Suppressor macrophage (primary cell): ENCODE data around the gene SNX10.
"Not testable (repeated sequence)": the region's sequence is repeated elsewhere in the genome, so short reads cannot be mapped to it uniquely, and the experiment has no call there.

Experiments used
- DNase-seq, 4 experiments: peaks; one replicate each; pipeline ENCODE4 v3.0.0-alpha.2; 2020 to 2022
- total RNA-seq, 17 experiments: gene quantifications; one replicate each; lab custom pipeline; 2026; ENCODE audit warnings: mixed read lengths in 6 of 17, inconsistent platforms in 3 of 17; lab: John Stamatoyannopoulos, UW

SNX10 gene, protein sequence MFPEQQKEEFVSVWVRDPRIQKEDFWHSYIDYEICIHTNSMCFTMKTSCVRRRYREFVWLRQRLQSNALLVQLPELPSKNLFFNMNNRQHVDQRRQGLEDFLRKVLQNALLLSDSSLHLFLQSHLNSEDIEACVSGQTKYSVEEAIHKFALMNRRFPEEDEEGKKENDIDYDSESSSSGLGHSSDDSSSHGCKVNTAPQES
- total RNA-seq, result 98.8 to 429 (median 228) reads per million in 17 experiments

DNA sequence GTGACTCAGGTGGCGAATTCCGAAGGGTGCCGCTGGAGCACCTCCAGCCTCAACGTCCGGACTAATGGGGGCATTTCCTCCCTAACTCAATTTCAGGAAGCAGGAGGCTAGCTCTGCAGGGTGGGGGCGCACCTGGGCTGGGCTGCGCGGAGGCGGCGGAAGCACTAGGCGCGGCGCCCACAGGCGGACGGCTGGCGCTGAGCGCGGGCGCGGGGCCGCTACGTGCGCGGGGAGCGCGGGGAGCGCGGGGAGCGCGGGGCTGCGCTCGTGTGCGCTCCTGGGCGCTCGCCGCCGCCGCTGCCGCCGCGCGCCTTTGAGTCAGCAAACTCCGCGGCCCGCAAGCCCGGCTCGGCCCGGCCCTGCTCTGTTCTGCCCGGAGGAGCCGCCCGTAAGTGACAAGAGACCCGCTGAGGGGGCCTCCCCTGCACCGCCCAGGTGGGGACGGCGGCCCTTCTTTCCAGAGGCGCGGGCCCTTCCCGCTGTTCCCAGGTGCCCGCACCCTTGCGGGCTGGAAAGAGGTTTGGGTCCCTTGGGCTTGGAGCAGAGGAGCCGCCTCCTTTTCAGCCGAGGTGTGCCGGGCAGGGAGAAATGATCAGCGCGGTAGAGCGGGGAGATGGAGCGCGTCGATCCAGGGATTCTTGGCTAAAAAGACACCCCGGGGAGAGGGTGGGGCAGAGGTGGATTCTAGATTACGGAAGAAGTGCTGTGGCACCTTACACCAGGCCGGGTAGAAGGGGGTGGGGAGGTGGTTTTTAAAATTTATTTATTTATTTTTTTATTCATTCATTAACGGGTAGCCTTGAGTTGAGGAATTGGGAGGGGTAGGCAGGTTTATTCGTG, at the start of gene SNX10:
Gene SNX10, plus strand, starts transcription at position 164 of the 840 bp plus-strand sequence. CDS start 54,581 bp downstream, outside the sequence.
- peak; percentile 63 to 86 (median 72) for DNase-seq

DNA sequence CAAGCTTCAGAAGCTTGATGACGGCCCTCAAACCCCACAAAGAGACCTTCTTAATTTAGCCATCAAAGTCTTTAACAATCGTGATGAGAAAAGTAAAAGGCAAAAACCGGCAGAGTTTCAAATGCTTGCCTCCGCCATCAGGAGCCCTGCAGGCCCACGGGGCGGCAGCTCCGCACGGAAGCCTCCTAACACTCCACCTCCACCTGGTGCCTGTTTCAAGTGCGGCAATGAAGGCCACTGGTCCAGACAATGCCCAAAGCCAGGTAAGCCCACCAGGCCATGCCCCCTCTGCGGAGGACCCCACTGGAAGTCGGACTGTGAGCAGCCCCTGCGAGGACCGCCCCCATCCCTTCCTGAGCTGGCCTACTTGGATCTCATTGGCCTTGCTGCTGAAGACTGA, 46.5 kb upstream of the SNX10 start:
- no peak for DNase-seq

DNA sequence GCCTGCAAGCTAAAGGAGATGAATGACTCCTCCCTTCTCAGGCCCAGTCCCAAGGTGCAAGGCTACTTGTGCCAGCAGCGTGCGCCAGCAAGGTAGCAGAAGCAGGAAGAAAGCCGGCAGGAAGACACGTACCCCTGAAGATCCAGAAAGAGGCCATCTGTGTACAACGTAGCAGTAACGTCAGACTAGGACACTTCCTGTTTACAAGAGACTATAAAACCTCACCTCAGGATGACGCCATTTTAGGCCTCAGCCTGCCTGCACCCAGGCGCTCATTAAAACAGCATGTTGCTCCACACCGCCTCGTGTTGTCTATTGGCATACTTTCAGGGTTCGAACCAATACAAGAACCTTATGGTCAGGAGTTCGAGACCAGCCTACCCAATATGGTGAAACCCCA, 41.4 kb upstream of the SNX10 start:
- no peak for DNase-seq

DNA sequence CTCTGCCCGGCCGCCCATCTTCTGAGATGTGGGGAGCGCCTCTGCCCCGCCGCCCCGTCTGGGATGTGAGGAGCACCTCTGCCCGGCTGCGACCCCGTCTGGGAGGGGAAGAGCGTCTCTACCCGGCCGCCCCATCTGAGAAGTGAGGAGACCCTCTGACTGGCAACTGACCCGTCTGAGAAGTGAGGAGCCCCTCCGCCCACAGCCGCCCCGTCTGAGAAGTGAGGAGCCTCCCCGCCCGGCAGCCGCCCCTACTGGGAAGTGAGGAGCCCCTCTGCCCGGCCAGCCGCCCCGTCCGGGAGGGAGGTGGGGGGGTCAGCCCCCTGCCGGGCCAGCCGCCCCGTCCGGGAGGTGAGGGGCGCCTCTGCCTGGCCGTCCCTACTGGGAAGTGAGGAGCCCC, 29.8 kb upstream of the SNX10 start:
- not testable (repeated sequence) for DNase-seq

DNA sequence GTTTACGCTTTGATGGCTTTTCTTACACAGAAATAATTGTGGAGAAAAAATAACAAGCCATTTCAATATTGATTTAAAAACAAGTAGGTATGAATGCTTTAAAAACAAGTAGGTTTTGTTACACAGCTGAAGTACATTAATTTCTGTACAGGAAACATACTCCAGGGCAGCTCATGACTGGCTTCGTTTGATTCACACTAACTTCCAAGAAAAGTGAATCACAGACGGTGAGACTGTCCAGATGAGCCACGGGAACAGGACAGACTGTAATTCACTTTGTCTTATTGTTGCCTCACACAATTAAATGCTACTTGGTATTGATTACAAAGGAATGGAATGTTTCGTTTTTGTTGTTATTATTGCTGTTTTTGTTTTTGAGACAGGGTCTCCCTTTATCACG, 26.6 kb upstream of the SNX10 start:
- DNase-seq, result no peak

DNA sequence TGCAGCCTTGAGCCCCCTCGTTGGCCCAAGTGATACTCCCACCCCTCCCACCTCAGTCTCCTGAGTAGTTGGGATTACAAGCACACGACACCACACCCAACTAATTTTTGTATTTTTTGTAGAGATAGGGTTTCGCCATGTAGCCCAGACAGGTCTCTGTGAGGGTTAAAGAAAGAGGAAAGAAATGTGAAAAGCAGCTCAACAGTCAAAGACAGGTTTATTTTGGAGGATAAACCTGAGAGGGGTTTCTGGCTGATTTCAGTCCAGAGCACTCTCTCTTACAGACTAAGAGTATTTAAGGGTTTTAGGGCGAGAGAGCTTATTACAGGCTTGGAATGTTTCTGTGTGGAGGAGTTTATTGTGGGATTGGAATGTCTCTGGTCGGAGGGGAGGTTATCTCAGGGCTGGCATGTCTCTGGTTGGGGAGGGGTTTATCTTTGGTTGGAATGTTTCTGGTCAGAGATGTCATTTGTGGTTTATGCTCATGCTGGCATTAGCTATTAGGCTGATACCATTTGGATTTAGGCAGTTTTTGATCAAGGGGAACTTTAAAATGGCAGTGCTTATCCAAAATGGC, 26.1 kb upstream of the SNX10 start:
- no peak for DNase-seq

DNA sequence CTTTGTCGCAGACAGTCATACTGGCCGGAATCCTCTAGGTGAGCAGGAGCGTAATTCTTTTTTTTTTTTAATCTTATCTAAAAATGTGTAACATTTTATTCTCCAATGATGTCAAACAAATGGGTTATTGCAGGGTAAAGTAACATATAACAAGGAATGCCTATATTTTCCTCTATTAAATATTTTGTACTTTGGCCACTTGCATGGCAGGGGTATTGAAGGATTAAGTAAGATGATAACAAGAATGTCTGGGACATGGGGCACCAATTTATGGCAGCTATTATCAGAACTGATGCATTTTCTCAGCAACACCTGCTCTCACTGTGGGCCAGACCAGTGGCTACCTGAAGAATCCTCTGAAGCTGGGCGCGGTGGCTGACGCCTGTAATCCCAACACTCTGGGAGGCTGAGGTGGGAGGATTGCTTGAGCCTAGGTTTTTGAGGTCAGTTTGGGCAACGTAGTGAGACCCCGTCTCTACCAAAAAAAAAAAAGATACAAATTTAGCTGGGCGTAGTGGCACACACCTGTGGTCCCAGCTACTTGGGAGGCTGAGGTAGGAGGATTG, 24.0 kb upstream of the SNX10 start:
- DNase-seq, result no peak

DNA sequence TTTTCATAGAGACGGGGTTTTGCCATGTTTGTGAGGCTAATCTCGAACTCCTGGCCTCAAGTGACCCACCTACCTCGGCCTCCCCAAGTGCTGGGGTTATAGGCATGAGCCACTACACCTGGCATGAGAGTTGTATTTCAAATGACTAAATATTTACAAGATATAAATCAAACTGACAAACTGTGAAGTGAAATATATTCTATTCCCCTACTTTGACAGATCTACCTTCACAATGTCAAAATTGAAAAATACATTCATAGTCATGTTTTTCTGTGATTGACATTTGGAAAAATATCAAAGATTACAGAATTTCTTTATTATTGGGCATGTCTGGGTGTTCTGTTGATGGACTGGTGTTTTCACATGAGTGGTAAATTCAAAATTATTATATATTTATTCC, 16.4 kb upstream of the SNX10 start:
- DNase-seq, result no peak

DNA sequence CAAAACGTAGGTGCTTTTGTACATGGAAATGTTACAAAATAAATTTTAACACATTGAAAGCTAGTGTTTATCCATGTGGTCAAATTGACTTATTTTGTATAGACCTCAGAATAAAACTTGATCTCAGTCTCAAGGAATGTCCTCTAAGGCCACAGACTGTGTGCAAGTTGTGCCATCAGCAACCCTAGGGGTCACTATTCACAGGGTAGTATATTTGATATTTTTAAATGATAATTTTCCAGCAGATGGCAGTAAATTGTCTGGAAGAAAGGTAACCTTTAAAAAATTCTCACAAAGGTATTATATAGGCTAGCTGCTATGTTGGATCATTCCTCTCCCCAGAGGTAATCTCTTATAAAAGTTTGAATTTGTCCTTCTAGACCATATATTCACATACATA, 12.9 kb upstream of the SNX10 start:
- peak; percentile 28 to 78 (median 66) for DNase-seq

DNA sequence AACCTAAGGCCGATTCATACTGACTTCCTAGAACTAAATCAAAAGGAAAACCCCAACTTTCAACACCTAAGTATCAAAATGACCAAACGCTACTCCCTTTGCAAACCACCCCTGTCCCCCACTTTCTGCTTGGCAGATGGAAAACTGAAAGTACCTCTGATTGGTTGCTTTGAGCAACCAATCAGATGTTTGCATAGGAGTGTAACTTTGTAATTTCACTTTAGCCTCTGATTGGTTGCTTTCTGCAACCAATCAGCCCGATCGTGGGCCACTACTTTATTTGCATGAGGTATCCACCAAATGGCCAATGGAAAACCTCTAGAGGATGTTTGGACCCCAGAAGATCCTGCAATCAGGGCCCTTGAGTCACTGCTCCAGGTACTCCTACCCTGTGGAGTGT, 12.3 kb upstream of the SNX10 start:
- DNase-seq, result peak; percentile 9 to 46 (median 16)

DNA sequence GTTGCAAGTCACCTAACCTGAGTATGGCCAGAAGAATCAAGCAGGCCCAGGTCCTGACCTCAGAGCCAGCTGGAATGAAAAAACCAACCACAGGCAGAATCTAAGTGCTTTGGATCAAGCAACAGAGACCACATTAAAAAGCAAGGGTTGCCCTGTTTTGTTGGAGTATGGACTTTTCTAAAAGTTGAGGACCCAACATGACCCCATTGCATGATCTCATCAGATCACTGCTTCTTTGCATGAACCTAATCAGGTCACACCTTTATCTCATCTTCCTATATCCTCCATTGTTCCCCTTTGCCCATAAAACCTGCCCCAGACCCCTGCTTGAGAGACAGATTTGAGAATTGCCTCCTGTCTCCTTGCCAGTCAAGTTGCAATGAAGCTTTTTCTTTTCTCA, 11.6 kb upstream of the SNX10 start:
- no peak for DNase-seq

DNA sequence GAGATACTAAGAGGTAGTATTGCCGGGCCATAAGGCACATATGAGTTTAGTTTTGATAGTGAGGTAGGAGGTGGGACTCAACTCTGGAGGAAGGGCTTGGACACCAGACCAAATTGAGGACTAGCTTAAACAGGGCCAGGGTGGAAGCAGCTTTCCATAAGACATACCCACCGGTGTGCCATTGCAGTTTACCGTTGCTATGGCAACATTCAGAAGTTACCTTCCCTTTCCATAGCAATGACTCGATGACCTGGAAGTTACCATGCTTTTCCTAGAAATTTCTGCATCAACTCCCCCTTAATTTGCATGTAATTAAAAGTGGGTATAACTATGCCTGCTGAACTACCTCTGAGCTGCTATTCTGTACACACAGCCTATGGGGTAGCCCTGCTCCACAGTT, 10.9 kb upstream of the SNX10 start:
- no peak for DNase-seq

DNA sequence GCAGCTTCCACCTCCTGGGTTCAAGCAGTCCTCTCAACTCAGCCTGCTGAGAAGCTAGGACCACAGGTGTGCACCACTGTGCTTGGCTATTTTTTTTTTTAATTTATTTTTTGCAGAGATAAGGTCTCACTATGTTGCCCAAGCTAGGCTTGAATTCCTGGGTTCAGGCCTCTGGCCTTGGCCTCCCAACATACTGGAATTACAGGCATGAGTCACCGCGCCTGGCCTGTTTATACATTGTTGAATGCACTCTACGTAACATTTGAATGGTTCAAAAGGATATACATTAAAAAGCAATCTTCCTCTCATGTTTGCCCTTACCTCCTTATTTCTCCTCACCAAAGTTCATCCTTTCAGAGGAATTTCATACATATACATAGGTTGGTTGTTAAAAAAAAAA, 7.2 kb upstream of the SNX10 start:
- no peak for DNase-seq

DNA sequence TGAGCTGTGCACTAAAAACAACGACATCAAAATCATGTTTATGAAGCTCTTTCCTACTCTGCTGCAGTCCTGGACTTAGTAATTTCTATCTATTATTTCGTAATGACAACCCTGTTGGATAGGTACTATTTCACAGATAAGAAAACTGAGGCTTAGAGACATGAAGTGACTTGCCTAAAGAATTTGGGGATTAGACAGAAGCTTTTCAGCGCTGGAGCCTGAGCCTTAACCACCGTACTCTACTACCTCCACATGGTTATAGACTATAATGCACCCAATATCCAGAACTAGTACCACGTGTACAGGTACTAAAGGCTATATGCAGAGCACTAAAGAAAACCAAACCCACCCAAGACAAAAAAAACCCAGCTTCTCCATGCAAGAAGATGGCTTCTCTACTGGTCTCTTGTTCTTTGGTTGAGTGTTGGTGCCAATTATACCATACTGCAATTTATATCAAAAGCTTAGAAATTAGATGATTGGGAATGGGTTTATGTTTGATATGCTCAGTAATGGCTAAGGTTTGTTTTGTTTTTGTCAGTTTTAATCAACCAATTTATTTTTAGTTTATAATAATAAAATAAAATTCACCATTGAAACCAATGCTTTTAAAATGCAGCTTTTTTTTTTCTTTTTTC, 6.5 kb upstream of the SNX10 start:
- DNase-seq, result no peak

DNA sequence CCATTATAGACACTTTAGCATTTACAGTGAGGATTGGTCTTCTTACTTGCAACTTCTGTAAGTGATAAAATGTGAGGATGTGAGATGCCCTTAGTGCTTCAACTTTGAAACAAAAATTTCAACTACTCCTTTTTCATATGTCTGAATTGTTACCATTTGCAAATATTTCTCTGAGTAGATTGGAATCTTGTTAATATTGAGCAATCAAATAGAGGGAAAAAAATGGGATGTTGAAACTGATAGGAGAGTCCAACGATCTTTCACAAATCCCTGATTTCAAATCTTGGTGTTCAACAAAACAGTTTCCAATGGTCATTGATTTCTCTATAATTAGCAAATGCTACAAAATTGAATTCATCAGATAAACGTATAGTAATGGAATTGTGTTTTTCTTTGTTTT, 5.5 kb upstream of the SNX10 start:
- DNase-seq, result no peak

DNA sequence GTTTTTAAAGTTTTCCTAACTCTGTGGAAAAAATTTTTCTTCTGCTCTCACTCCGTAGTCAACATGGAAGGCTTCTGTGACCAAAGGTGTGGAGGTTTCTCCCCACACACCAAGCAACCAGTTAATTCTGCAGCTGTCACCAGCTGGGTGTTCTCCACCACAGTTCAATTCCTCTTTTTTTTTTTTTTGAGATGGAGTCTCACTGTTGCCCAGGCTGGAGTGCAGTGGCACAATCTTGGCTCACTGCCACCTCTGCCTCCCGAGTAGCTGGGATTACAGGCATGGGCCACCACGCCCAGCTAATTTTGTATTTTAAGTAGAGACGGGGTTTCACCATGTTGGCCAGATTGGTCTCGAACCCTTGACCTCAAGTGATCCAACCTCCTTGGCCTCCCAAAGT, 3.5 kb upstream of the SNX10 start:
- peak in 3 of 4 experiments; percentile 43 to 53 (median 44) for DNase-seq

DNA sequence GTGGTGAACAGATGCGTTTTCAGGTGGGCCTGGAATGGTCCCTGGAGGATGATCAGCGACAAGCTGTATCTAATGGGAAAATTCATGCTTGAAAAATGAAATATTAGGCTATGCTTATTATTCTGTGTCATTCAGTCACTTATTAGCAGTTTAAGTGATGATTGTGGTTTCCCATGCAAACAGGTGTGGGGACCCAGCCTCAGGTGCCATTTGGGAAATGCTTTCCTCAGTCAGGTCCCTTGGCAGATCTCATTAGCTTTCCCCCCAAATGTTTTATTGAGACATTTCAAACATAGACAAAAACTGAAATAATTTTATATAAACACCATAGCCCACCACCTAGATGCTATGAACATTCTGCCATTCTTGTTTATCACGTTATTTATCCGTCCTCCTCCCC, 411 bp upstream of the SNX10 start:
- no peak for DNase-seq

DNA sequence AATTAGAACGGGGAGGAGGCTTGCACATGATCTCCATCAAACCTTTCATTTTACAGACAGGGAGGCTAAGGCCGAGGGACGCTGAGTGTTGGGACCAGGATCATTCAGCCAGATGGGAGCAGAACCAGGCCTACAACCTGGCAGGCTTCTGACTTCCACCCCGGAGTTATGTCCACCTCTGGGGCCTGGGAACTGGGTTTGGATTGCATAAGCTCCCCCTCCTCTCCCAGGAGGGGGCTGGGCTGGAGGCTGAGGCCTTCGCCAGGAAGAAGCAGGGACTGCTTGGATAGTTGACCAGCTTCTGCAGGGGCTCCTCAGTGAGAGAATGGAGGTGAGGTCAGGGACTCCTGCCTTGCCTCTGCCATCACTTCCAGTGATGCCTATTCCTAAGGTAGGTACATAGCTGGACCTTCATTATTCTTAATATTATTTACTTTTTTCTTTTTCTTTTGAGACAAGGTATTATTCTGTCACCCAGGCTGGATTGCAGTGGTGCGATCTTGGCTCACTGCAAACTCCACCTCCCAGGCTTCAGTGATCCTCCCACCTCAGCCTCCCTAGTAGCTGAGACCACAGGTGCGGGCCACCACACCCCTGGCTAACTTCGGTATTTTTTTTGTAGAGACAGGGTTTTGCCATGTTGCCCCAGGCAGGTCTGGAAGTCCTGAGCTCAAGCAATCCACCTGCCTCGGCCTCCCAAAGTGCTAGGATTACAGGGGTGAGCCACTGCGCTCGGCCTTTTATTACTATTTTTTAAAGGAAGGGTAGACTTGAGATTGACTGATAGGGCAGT, 1.3 kb downstream of the SNX10 start:
- peak in 2 of 4 experiments; percentile 11 to 43 for DNase-seq

DNA sequence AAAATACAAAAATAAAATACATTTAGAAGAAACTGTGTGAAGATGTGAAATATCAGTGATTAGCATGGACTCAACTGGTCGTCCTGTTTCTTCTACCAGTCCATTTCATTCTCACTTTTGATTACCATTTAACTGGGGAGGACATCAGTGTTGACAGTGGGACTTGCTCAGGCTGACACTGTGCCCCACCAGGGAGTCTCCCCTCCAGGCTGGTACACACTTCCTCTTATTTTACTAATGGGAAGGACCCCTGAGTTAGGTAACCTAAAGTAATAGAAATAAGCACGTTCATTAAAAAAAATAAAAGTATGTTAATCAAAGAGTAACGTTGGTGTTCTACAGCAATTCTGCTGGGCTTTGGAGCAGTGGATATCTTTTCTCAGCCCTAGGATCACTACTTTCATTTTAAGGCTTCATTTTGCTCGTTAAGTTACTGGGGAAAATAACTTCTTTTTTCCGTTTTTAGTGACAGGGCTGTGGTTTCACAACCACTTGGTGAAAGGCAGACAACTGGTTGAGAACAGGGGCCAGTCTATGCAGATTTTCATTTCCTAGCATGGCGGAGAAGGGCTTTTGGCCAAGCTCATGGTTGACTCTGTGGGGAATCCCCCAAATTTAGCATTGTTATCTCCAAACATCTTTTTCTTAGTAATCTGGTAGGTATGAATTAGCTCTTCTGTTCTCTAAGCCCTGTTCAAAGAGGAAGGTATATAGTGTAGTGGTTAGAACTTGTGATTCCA, 2.1 kb downstream of the SNX10 start:
- peak; percentile 51 to 79 (median 72) for DNase-seq

DNA sequence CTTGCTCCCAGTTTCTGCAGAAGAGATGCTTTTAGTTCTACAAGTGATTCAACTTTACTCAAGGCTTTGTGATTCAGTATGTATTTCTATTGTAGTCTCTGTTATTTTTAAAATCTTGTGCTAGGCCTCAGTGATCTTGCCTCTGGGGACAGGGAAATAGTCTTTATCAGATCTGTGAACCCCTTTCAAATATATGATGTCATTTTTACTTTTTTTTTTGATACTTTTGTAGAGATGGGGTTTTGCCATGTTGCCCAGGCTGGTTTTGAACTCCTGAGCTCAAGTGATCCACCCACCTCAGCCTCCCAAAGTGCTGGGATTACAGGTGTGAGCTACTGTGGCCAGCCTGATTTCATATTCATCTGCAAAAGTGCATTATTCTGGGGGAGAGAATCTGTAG, 3.4 kb downstream of the SNX10 start:
- DNase-seq, result no peak

DNA sequence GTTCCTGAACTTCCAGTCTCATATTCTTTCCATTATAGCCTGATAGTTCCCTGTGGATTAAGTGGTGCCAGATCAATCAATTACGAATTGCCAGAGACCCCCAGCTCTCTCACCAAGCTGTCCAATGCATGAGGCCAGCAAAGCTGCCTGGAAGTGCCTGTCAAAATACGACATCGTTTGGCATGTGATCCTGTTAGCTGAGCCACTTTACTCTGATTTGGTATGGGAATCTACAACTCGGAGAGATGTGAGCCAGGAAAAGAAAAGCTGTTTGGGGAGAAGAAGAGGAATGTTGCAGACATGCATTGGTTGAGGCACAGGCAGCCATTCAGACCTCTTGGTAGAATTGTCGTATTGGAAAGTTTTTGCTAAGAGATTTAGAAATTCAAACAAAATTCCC, 3.9 kb downstream of the SNX10 start:
- no peak for DNase-seq
